ENCODE results near the gene ARSG. TPM values are rescaled to one million over a fixed set of nuclear protein-coding genes. Genes with fewer than 3 reads are reported as not detected.
A peak's percentile ranks its signal among the peaks of the same experiment; 100 is the strongest.

Gene ARSG
- total and polyA plus RNA-seq, 2 of the 8 experiments (the other 6 are each of a cell fraction or from before 2014, with no cell fraction given): 3.3 to 4.0 TPM

- no peak overlapping the region for H2BK20ac ChIP-seq (ENCODE audit: low read length)
- no peak overlapping the region for H4K91ac ChIP-seq (replicated peaks; ENCODE audit: insufficient read length, low read length)
- H3K4ac ChIP-seq (replicated peaks; ENCODE audit: insufficient read length, low read depth, low read length): no peak overlapping the region
- no peak overlapping the region for H4K5ac ChIP-seq (ENCODE audit: insufficient read length, low read depth, low read length)
- no peaks in the 10 kb centered on the region for H3K27me3 ChIP-seq (replicated peaks in 1 of 4; ENCODE audit: control insufficient read depth in 3 of 4, extremely low read depth in 1 of 4, insufficient read depth in 3 of 4, low read length in 3 of 4)
- H2AFZ ChIP-seq (ENCODE audit: low read length): no peak overlapping the region
- H3K56ac ChIP-seq (replicated peaks; ENCODE audit: insufficient read length, low read depth, low read length): no peak overlapping the region
- H4K8ac ChIP-seq (ENCODE audit: extremely low read depth, insufficient read depth, low read length): no peak overlapping the region
- H3K14ac ChIP-seq (ENCODE audit: insufficient read length): no peak overlapping the region
- H2BK12ac ChIP-seq (ENCODE audit: low read depth, low read length): no peak overlapping the region
- H3K79me2 ChIP-seq (ENCODE audit: control insufficient read depth in 1 of 2, insufficient read depth in 2 of 2, low read length in 2 of 2): no peaks in the 10 kb centered on the region
- FAIRE-seq (no peak), DNase-seq (ENCODE audit: low read depth in 1 of 2, low spot score in 2 of 2) (no peak)
- H3K9me3 ChIP-seq (ENCODE audit: insufficient read depth in 2 of 2, low read depth in 1 of 2, low read length in 1 of 2): no peaks in the 10 kb centered on the region
- no peak overlapping the region for H2AK5ac ChIP-seq (ENCODE audit: low read depth, low read length)
- peaks cover 0 to 9% (median 2%) of the 10 kb centered on the region in 4 experiments; a peak in 4 of 7 replicates for H3K4me1 ChIP-seq (replicated peaks in 1 of 4; ENCODE audit: control insufficient read depth in 3 of 4, insufficient read depth in 4 of 4, low read length in 3 of 4)
- no peaks in the 10 kb centered on the region for H3K36me3 ChIP-seq (ENCODE audit: control insufficient read depth in 2 of 4, insufficient read depth in 4 of 4, low read length in 3 of 4)
- no peaks in the 10 kb centered on the region for H3K79me1 ChIP-seq (ENCODE audit: low read depth, low read length)
- no peak overlapping the region for H3K23ac ChIP-seq (ENCODE audit: insufficient read length)
- no peak overlapping the region for H2BK120ac ChIP-seq (replicated peaks; ENCODE audit: low read depth, low read length)
- no peak overlapping the region for H3K18ac ChIP-seq (ENCODE audit: extremely low read depth, low read length)
- H3K4me2 ChIP-seq (ENCODE audit: insufficient read depth in 1 of 2, low read depth in 2 of 2, low read length in 2 of 2): peak overlapping the region in 1 of 2 experiments; percentile 20; a peak in 1 of 4 replicates
- H2BK15ac ChIP-seq (ENCODE audit: low read length): no peak overlapping the region
- H4K20me1 ChIP-seq (replicated peaks in 1 of 2; ENCODE audit: control insufficient read depth in 1 of 2, insufficient read depth in 2 of 2, low read length in 2 of 2): no peaks in the 10 kb centered on the region
- H2BK5ac ChIP-seq (ENCODE audit: low read depth, low read length): no peak overlapping the region
- CTCF ChIA-PET (ENCODE audit: partially characterized antibody): interaction anchor here (0.7 to 3.8 kb wide), 16 partner anchors 15 to 447 kb away, joined by 3 to 18 read pairs (median 4); no protein-coding TSS in a partner anchor
- TF ChIP-seq GTF2F1 (IDR thresholded peaks at IDR 0.05; ENCODE audit: borderline replicate concordance, low read depth, low read length): no peak
- TF ChIP-seq CREB1 (IDR thresholded peaks at IDR 0.05): no peak
- H3K9ac ChIP-seq (replicated peaks in 1 of 4; ENCODE audit: extremely low read depth in 1 of 4, low read depth in 3 of 4, low read length in 3 of 4): no peak overlapping the region
- WGBS, 2 experiments (ENCODE audit: extremely low coverage in 1 of 2, insufficient coverage in 1 of 2, insufficient read length in 1 of 2, insufficient replicate concordance in 2 of 2, low coverage in 1 of 2, low lambda C conversion rate in 2 of 2, missing lambda C conversion rate in 1 of 2): 75% methylated on average over 6 of the region's 6 CpGs; no CpG with 5 or more reads in 1 of the 2 experiments
- H3K4me3 ChIP-seq (ENCODE audit: extremely low read depth in 1 of 4, insufficient read depth in 2 of 4, low read depth in 3 of 4, low read length in 4 of 4): no peak overlapping the region
- no peaks in the 10 kb centered on the region for H3K23me2 ChIP-seq (ENCODE audit: low read depth, low read length)
- POLR2A ChIA-PET (ENCODE audit: partially characterized antibody): no interaction called here
- H3K27ac ChIP-seq (ENCODE audit: low read depth, low read length): no peak overlapping the region
These were observed 172.1 kb downstream of the ARSG start for GRCh38 chr17:68463211-68464019.

Measured in H1 (cell line).